IMR-90 (cell line): ENCODE data around the gene MPRIP. TPM values are rescaled to one million over a fixed set of nuclear protein-coding genes. Genes with fewer than 3 reads are reported as not detected.

ENCODE experiments used
- ATAC-seq: fragments of 200-7000 bp; cut with Tn5 transposase; 2 replicates; pipeline ENCODE4 v1.9.1; 2020; ENCODE audit warnings: low read depth, mild to moderate bottlenecking, moderate library complexity
- BruUV-seq: library from RNA; stranded (reverse); fragments of 400-500 nt; replicated peaks from 2 replicates; lab custom pipeline; 2021; lab: Mats Ljungman, UMichigan
- CTCF ChIA-PET: fragments of 300-600 bp; formaldehyde crosslinking; extraction: SDS; loops from one replicate; lab custom pipeline; 2021; ENCODE audit warnings: antibody characterized with exemption; lab: Yijun Ruan, JAX
- POLR2A ChIA-PET: fragments of 300-600 bp; sonication (Branson Sonifier 250); formaldehyde crosslinking; loops from one replicate; lab custom pipeline; 2022; ENCODE audit warnings: antibody characterized with exemption; ENCODE audit not compliant: unreplicated experiment; lab: Charles Lee
- DNase-seq: peaks from one replicate; pipeline ENCODE4 v3.0.0; 2013
- H2AFZ ChIP-seq: replicated peaks from 2 replicates; pipeline ENCODE3; 2013; ENCODE audit warnings: low read length, mild to moderate bottlenecking; ENCODE audit not compliant: poor library complexity
- H2AK5ac ChIP-seq: 2 replicates; pipeline ENCODE4 v1.6.1; 2013; ENCODE audit warnings: low read depth, low read length, inconsistent platforms
- H2AK9ac ChIP-seq: replicated peaks from 2 replicates; pipeline ENCODE3; 2013; ENCODE audit warnings: mild to moderate bottlenecking, low read depth, low read length, moderate library complexity; ENCODE audit not compliant: poor library complexity
- H2BK120ac ChIP-seq: 2 replicates; pipeline ENCODE4 v1.6.1; 2013; ENCODE audit warnings: low read depth, low read length, inconsistent platforms
- H2BK15ac ChIP-seq: 3 replicates; pipeline ENCODE4 v1.6.1; 2013; ENCODE audit warnings: low read depth, low read length, inconsistent platforms
- H2BK20ac ChIP-seq: 2 replicates; pipeline ENCODE4 v1.6.1; 2013; ENCODE audit warnings: low read depth, mild to moderate bottlenecking, inconsistent platforms, low read length, moderate library complexity
- H2BK5ac ChIP-seq: 2 replicates; pipeline ENCODE4 v1.6.1; 2013; ENCODE audit warnings: mild to moderate bottlenecking, low read depth, low read length, inconsistent platforms; ENCODE audit not compliant: poor library complexity, severe bottlenecking
- H3K14ac ChIP-seq: replicated peaks from 2 replicates; pipeline ENCODE4 v1.6.1; 2013; ENCODE audit warnings: low read depth, low read length, inconsistent platforms
- H3K18ac ChIP-seq: 2 replicates; pipeline ENCODE4 v1.6.1; 2013; ENCODE audit warnings: low read depth, low read length, control low read depth
- H3K23ac ChIP-seq: 2 replicates; pipeline ENCODE4 v1.6.1; 2013; ENCODE audit warnings: low read depth, low read length, inconsistent platforms
- H3K27ac ChIP-seq: 2 replicates; pipeline ENCODE4 v1.5.1; 2013; ENCODE audit warnings: mild to moderate bottlenecking, control low read depth, low read length; ENCODE audit not compliant: insufficient read depth
- H3K27me3 ChIP-seq: 2 replicates; pipeline ENCODE4 v1.6.1; 2013; ENCODE audit warnings: low read length; ENCODE audit not compliant: control insufficient read depth, insufficient read depth
- H3K36me3 ChIP-seq: 2 replicates; pipeline ENCODE4 v1.6.1; 2013; ENCODE audit warnings: low read length, mixed read lengths; ENCODE audit not compliant: control insufficient read depth, insufficient read depth
- H3K4ac ChIP-seq: 2 replicates; pipeline ENCODE4 v1.6.1; 2013; ENCODE audit warnings: low read depth, low read length, inconsistent platforms
- H3K4me1 ChIP-seq: 2 replicates; pipeline ENCODE4 v1.6.1; 2013; ENCODE audit warnings: low read length, mixed read lengths; ENCODE audit not compliant: control insufficient read depth, insufficient read depth
- H3K4me2 ChIP-seq: 2 replicates; pipeline ENCODE4 v1.6.1; 2013; ENCODE audit warnings: low read depth, mild to moderate bottlenecking, control low read depth, low read length, moderate library complexity
- H3K4me3 ChIP-seq: 2 replicates; pipeline ENCODE4 v1.5.1; 2013; ENCODE audit warnings: low read depth, mild to moderate bottlenecking, control low read depth, low read length, moderate library complexity; ENCODE audit not compliant: insufficient read depth
- H3K56ac ChIP-seq: 2 replicates; pipeline ENCODE4 v1.6.1; 2013; ENCODE audit warnings: low read length, inconsistent platforms; ENCODE audit not compliant: insufficient read depth; ENCODE audit errors: extremely low read depth
- H3K79me1 ChIP-seq, 2 experiments: 2 replicates each; pipeline ENCODE4 v1.6.1; 2013; ENCODE audit warnings: low read length in 2 of 2, inconsistent platforms in 1 of 2, low read depth in 1 of 2
- H3K9ac ChIP-seq: 2 replicates; pipeline ENCODE4 v1.6.1; 2013; ENCODE audit warnings: low read depth, low read length, control low read depth
- H3K9me1 ChIP-seq: 2 replicates; pipeline ENCODE4 v1.6.1; 2013; ENCODE audit warnings: low read length, inconsistent platforms; ENCODE audit not compliant: insufficient read depth
- H3K9me3 ChIP-seq: 2 replicates; pipeline ENCODE4 v1.6.1; 2013; ENCODE audit warnings: low read length; ENCODE audit not compliant: control insufficient read depth, insufficient read depth
- H4K20me1 ChIP-seq: 2 replicates; pipeline ENCODE4 v1.6.1; 2013; ENCODE audit warnings: low read length, inconsistent platforms; ENCODE audit not compliant: insufficient read depth
- H4K5ac ChIP-seq: 2 replicates; pipeline ENCODE4 v1.6.1; 2013; ENCODE audit warnings: mild to moderate bottlenecking, low read depth, low read length, control low read depth
- H4K8ac ChIP-seq, 2 experiments: 2 replicates each; pipeline ENCODE4 v1.6.1; 2013; ENCODE audit warnings: low read depth in 2 of 2, low read length in 2 of 2, control low read depth in 1 of 2, inconsistent platforms in 1 of 2
- H4K91ac ChIP-seq: 2 replicates; pipeline ENCODE4 v1.6.1; 2013; ENCODE audit warnings: low read depth, low read length, inconsistent platforms; ENCODE audit not compliant: insufficient read depth
- BHLHE40 ChIP-seq: fragments of 150-350 bp; IDR thresholded peaks from 2 replicates; pipeline ENCODE4 v1.6.1; 2016; ENCODE audit warnings: mild to moderate bottlenecking, low read depth, low read length
- CEBPB ChIP-seq: IDR thresholded peaks from 2 replicates; pipeline ENCODE4 v1.6.1; 2012; ENCODE audit warnings: low read depth, low read length, improper control_type of control experiment
- CHD1 ChIP-seq: IDR thresholded peaks from 2 replicates; pipeline ENCODE4 v1.6.1; 2012; ENCODE audit warnings: low read depth, low read length, improper control_type of control experiment
- MXI1 ChIP-seq: IDR thresholded peaks from 2 replicates; pipeline ENCODE4 v1.6.1; 2012; ENCODE audit warnings: low read depth, mild to moderate bottlenecking, low read length, moderate library complexity, borderline replicate concordance
- RAD21 ChIP-seq: IDR thresholded peaks from 2 replicates; pipeline ENCODE4 v1.6.1; 2012; ENCODE audit warnings: low read length, improper control_type of control experiment
- RCOR1 ChIP-seq: IDR thresholded peaks from 2 replicates; pipeline ENCODE4 v1.6.1; 2012; ENCODE audit warnings: mild to moderate bottlenecking, low read length, improper control_type of control experiment; ENCODE audit not compliant: insufficient replicate concordance
- RFX5 ChIP-seq: IDR thresholded peaks from 2 replicates; pipeline ENCODE4 v1.8.0; 2012; ENCODE audit warnings: low read depth, mild to moderate bottlenecking, low read length, moderate library complexity
- WGBS, 2 experiments: methylation state at CpG; one replicate each; pipeline versions ENCODE4 v1.1.5 to v1.1.7; 2013; ENCODE audit warnings: missing lambda C conversion rate in 2 of 2; ENCODE audit not compliant: insufficient read length in 1 of 2; ENCODE audit errors: extremely low coverage in 2 of 2; 5-methylcytosine and 5-hydroxymethylcytosine counted together
- dilution Hi-C: fragments of 300-500 bp; cut with HindIII; formaldehyde crosslinking; loops from one replicate; pipeline ENCODE4 v1.14.3; 2018; ENCODE audit warnings: low sequenced_read_pairs; ENCODE audit not compliant: unreplicated experiment
- in situ Hi-C: fragments of 300-500 bp; cut with MboI; formaldehyde crosslinking; loops from 3 replicates; pipeline ENCODE4 v1.14.3; 2019; ENCODE audit warnings: low sequenced_read_pairs, inconsistent platforms, mixed read lengths
- intact Hi-C: fragments of 100-400 bp; cut with micrococcal nuclease; formaldehyde crosslinking; loops from 2 replicates; pipeline ENCODE4 v1.10.0; 2022
- polyA plus RNA-seq, 3 experiments: library from polyadenylated mRNA; depleted of rRNA; stranded (reverse); fragments of >200 nt; gene quantifications; 2 replicates each; pipeline ENCODE4 v1.2.3, GENCODE V29; 2012; ENCODE audit warnings: low replicate concordance in 1 of 3
- total RNA-seq: library from RNA; depleted of rRNA; stranded (reverse); fragments of >200 nt; gene quantifications from 2 replicates; pipeline ENCODE4 v1.2.3, GENCODE V29; 2012
- TF ChIP-seq, protein P1 (sequence below): fragments of 150-350 bp; IDR thresholded peaks from 2 replicates; pipeline ENCODE4 v1.6.1; 2017; ENCODE audit warnings: mild to moderate bottlenecking, antibody characterized with exemption, low read length, low read depth
- TF ChIP-seq, protein P2 (sequence below): conservative IDR thresholded peaks from 2 replicates; pipeline ENCODE4 v1.5.1; 2012; ENCODE audit warnings: mild to moderate bottlenecking, low read depth, low read length, improper control_type of control experiment

Gene MPRIP
- total and polyA plus RNA-seq, 2 of the 4 experiments (the other 2 are of a cell fraction) = 111 to 149 TPM

DNA sequence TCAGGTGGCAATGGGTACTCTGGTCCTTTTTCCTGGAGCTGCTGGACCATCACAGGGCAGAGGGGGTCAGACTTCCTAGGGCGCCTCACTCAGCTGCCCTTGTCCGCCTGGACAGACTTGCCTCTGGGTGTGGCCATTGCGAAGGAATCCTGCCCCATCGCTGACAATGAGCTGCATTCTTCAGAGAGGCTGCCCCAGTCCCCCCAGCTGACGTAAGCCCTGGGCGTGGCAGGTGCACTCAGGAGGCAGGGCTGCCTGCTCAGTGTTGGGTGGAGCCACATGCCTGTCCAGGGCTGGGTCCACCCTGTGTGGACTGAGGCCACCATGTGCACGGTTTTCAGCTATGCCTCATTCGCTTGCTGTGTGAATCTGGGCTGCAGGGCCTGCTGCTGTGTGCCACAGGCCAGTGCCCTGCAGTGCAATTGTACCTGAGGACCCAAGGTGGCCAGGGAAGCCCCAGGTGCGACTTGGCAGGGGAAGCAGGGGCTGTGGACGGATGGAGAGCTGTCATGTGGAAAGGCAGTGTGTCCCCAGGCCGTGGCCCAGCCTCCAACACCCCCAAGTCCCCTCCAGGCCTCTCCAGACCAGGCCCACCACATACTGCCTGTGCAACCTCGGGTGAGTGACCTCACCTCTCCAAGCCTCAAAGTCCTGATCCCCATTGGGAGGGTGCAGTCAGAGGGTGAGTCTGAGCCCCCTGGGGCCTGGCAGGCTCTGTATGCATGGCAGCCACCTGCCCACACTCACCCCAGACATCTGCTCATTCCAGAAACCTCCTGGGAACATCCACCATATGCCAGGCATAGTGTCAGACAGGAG lies 14.0 kb upstream of the MPRIP start:
- WGBS, 2 experiments = 70% methylated on average over 8 of the region's 12 CpGs; no CpG with 5 or more reads in 1 of the 2 experiments
- no peak overlapping the region for H3K14ac ChIP-seq
- H3K27ac ChIP-seq = no peak overlapping the region
- ChIA-PET POLR2A (no interaction called here), CTCF (interaction anchor here (0.7 kb wide), 1 partner anchor 52 kb away, joined by 3 read pairs; no protein-coding TSS in a partner anchor)
- in situ Hi-C loops = no loop called here
- no peaks in the 10 kb centered on the region; a peak in 1 of 4 replicates for H3K79me1 ChIP-seq
- H3K18ac ChIP-seq = no peak overlapping the region
- no peak overlapping the region for H3K23ac ChIP-seq
- peak overlapping the region; percentile 2; the same call in 1 of the 2 replicates for H4K91ac ChIP-seq
- TF ChIP-seq, protein P1, sequence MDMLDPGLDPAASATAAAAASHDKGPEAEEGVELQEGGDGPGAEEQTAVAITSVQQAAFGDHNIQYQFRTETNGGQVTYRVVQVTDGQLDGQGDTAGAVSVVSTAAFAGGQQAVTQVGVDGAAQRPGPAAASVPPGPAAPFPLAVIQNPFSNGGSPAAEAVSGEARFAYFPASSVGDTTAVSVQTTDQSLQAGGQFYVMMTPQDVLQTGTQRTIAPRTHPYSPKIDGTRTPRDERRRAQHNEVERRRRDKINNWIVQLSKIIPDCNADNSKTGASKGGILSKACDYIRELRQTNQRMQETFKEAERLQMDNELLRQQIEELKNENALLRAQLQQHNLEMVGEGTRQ = no peak
- no peak for TF ChIP-seq CHD1
- TF ChIP-seq BHLHE40 = no peak
- no peak for TF ChIP-seq RCOR1
- no peak for TF ChIP-seq RFX5
- no peak for TF ChIP-seq RAD21
- TF ChIP-seq CEBPB = no peak
- TF ChIP-seq, protein P2, sequence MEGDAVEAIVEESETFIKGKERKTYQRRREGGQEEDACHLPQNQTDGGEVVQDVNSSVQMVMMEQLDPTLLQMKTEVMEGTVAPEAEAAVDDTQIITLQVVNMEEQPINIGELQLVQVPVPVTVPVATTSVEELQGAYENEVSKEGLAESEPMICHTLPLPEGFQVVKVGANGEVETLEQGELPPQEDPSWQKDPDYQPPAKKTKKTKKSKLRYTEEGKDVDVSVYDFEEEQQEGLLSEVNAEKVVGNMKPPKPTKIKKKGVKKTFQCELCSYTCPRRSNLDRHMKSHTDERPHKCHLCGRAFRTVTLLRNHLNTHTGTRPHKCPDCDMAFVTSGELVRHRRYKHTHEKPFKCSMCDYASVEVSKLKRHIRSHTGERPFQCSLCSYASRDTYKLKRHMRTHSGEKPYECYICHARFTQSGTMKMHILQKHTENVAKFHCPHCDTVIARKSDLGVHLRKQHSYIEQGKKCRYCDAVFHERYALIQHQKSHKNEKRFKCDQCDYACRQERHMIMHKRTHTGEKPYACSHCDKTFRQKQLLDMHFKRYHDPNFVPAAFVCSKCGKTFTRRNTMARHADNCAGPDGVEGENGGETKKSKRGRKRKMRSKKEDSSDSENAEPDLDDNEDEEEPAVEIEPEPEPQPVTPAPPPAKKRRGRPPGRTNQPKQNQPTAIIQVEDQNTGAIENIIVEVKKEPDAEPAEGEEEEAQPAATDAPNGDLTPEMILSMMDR = no peak
- TF ChIP-seq MXI1 = no peak
- H3K36me3 ChIP-seq = no peaks in the 10 kb centered on the region
- no peak overlapping the region for H2AK5ac ChIP-seq
- H3K4me1 ChIP-seq = peaks cover 10% of the 10 kb centered on the region
- H3K9me3 ChIP-seq = no peaks in the 10 kb centered on the region
- DNase-seq = peak; percentile 35
- H2AK9ac ChIP-seq = no peak overlapping the region
- H4K20me1 ChIP-seq = no peaks in the 10 kb centered on the region
- ATAC-seq = peak; percentile 11; the same call in 1 of the 2 replicates
- no TSS peak for BruUV-seq
- H2AFZ ChIP-seq = peak overlapping the region; percentile 65
- no peak overlapping the region for H2BK15ac ChIP-seq
- no peak overlapping the region for H2BK5ac ChIP-seq
- dilution Hi-C loops = no loop called here
- H3K56ac ChIP-seq = no peak overlapping the region
- no peak overlapping the region for H4K5ac ChIP-seq
- no peak overlapping the region for H4K8ac ChIP-seq
- H3K4me3 ChIP-seq = no peak overlapping the region
- H3K4ac ChIP-seq = peak overlapping the region; percentile 40; the same call in 1 of the 2 replicates
- no peak overlapping the region for H2BK120ac ChIP-seq
- peaks cover 17% of the 10 kb centered on the region for H3K9me1 ChIP-seq
- intact Hi-C loops = no loop called here
- no peak overlapping the region for H3K9ac ChIP-seq
- H3K4me2 ChIP-seq = no peak overlapping the region
- no peaks in the 10 kb centered on the region for H3K27me3 ChIP-seq
- no peak overlapping the region for H2BK20ac ChIP-seq
